HepG2 (cell line): ENCODE results near the gene TMEM145. TPM values are rescaled to one million over a fixed set of nuclear protein-coding genes. Genes with fewer than 3 reads are reported as not detected.

Experiments
- NFKBIZ ChIP-seq: IDR thresholded peaks from 2 replicates; pipeline ENCODE4 v1.6.1; 2018; ENCODE audit warnings: missing genetic modification reagents, missing compliant biosample characterization
- NR2C2 ChIP-seq: sonication (generic); formaldehyde crosslinking; IDR thresholded peaks from 2 replicates; pipeline ENCODE4 v1.4.0; 2020; ENCODE audit warnings: missing genetic modification reagents, mild to moderate bottlenecking, moderate library complexity, borderline replicate concordance
- REL ChIP-seq: sonication (generic); formaldehyde crosslinking; conservative IDR thresholded peaks from 2 replicates; pipeline ENCODE4 v1.8.0; 2022; ENCODE audit warnings: mild to moderate bottlenecking, missing genetic modification reagents, moderate library complexity
- RFX3 ChIP-seq: IDR thresholded peaks from 2 replicates; pipeline ENCODE4 v1.6.1; 2016; ENCODE audit warnings: missing biosample characterization, missing genetic modification reagents
- ZBTB7B ChIP-seq: sonication (generic); formaldehyde crosslinking; IDR thresholded peaks from 2 replicates; pipeline ENCODE4 v1.4.0; 2020; ENCODE audit warnings: missing genetic modification reagents
- ZNF124 ChIP-seq: sonication (generic); formaldehyde crosslinking; IDR thresholded peaks from 2 replicates; pipeline ENCODE4 v1.4.0; 2020; ENCODE audit warnings: missing genetic modification reagents
- ZNF746 ChIP-seq: sonication (generic); formaldehyde crosslinking; IDR thresholded peaks from 2 replicates; pipeline ENCODE4 v1.8.0; 2022; ENCODE audit warnings: mild to moderate bottlenecking, missing genetic modification reagents
- ZNF883 ChIP-seq: sonication (generic); formaldehyde crosslinking; IDR thresholded peaks from 2 replicates; pipeline ENCODE4 v1.5.1; 2020; ENCODE audit warnings: mild to moderate bottlenecking, missing genetic modification reagents; ENCODE audit errors: not compliant biosample characterization
- polyA plus RNA-seq, 8 experiments: library from polyadenylated mRNA; depleted of rRNA in 3 of 8; stranded (reverse) in 7 of 8; unstranded in 1 of 8; fragments of >200 nt; fragmentation: Illumina TruSeq in 4 of 8; extraction: Trizol in 4 of 8; gene quantifications; 2 replicates each; pipeline versions ENCODE4 v1.2.1 to v1.2.3, GENCODE V29; 2011 to 2016; ENCODE audit warnings: low read depth in 4 of 8, missing spikeins in 1 of 8, mixed read lengths in 1 of 8; ENCODE audit not compliant: insufficient read depth in 1 of 8
- total RNA-seq, 5 experiments: library from RNA; depleted of rRNA; stranded (reverse); fragments of >200 nt; fragmentation: Illumina TruSeq; extraction: Trizol; gene quantifications; 2 replicates each; pipeline ENCODE4 v1.2.3, GENCODE V29; 2016; ENCODE audit warnings: low read depth in 1 of 5
- TF ChIP-seq, protein P1 (sequence below): sonication (generic); formaldehyde crosslinking; IDR thresholded peaks from 2 replicates; pipeline ENCODE4 v1.5.0; 2020; ENCODE audit warnings: mild to moderate bottlenecking, missing genetic modification reagents, borderline replicate concordance
- TF ChIP-seq, protein P2 (sequence below): sonication (generic); formaldehyde crosslinking; IDR thresholded peaks from 2 replicates; pipeline ENCODE4 v1.9.0; 2021; ENCODE audit warnings: missing genetic modification reagents, borderline replicate concordance
- TF ChIP-seq, protein P3 (sequence below): sonication (generic); formaldehyde crosslinking; IDR thresholded peaks from 2 replicates; pipeline ENCODE4 v1.8.0; 2022; ENCODE audit warnings: missing genetic modification reagents, mild to moderate bottlenecking, moderate library complexity, borderline replicate concordance

Gene TMEM145
- total and polyA plus RNA-seq, 2 of the 13 experiments (the other 11 are each of a cell fraction or from before 2014, with no cell fraction given), result 0.07 to 5.1 TPM

DNA sequence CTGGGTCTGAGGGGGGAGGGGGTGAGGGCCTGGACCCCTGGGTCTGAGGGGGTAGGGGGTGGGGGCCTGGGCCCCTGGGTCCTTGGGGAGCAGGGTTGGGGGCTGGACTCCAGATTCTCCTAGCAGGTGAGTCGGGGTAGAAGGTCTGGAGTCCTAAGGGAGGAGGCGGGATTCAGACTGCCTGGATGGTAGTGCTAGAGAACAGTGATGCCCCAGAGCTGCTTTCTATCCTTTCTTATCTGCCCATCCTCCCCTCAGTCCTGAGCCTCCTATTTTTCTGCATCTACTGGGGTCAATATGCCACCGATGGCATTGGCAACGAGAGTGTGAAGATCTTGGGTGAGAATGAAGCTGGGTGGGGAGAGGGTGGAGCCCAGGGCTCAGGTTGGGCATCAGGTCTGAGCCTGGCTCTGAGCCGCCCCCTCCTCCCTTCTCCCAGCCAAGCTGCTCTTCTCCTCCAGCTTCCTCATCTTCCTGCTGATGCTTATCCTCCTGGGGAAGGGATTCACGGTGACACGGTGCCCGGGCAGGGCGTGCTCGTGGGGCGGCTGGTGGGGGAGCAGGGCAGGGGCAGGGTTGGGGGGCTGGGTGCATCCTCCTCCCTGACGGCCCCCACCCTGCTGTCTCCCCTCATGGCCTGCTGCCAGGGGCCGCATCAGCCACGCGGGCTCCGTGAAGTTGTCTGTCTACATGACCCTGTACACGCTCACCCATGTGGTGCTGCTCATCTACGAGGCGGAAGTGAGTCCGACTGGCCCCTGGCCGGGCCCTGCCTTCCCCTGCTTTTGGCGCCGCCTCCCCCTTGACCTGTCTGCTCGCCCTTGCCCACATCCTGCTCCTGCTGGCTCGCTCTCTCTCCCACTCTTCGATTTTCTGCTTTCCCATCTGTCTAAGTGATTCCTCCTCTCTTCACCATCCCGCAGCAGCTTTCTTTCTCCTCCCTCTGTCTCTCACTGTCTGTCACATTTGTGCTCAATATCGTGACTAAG is 3.4 kb downstream of the TMEM145 start (continued):
- TF ChIP-seq NFKBIZ (CRISPR knock-in tag) (0 out of 2 replicates have a peak, but pooled peaks have one; percentile 39), ZBTB7B (CRISPR knock-in tag) (0 out of 2 replicates have a peak, but pooled peaks have one; percentile 34), RFX3 (CRISPR knock-in tag) (no peak), NR2C2 (CRISPR knock-in tag) (peak; percentile 38; the same call in 1 of the 2 replicates), ZNF124 (CRISPR knock-in tag) (0 out of 2 replicates have a peak, but pooled peaks have one; percentile 34), ZNF746 (CRISPR knock-in tag) (no peak), REL (CRISPR knock-in tag) (no peak), ZNF883 (CRISPR knock-in tag) (peak; percentile 16)
- TF ChIP-seq, protein P1, sequence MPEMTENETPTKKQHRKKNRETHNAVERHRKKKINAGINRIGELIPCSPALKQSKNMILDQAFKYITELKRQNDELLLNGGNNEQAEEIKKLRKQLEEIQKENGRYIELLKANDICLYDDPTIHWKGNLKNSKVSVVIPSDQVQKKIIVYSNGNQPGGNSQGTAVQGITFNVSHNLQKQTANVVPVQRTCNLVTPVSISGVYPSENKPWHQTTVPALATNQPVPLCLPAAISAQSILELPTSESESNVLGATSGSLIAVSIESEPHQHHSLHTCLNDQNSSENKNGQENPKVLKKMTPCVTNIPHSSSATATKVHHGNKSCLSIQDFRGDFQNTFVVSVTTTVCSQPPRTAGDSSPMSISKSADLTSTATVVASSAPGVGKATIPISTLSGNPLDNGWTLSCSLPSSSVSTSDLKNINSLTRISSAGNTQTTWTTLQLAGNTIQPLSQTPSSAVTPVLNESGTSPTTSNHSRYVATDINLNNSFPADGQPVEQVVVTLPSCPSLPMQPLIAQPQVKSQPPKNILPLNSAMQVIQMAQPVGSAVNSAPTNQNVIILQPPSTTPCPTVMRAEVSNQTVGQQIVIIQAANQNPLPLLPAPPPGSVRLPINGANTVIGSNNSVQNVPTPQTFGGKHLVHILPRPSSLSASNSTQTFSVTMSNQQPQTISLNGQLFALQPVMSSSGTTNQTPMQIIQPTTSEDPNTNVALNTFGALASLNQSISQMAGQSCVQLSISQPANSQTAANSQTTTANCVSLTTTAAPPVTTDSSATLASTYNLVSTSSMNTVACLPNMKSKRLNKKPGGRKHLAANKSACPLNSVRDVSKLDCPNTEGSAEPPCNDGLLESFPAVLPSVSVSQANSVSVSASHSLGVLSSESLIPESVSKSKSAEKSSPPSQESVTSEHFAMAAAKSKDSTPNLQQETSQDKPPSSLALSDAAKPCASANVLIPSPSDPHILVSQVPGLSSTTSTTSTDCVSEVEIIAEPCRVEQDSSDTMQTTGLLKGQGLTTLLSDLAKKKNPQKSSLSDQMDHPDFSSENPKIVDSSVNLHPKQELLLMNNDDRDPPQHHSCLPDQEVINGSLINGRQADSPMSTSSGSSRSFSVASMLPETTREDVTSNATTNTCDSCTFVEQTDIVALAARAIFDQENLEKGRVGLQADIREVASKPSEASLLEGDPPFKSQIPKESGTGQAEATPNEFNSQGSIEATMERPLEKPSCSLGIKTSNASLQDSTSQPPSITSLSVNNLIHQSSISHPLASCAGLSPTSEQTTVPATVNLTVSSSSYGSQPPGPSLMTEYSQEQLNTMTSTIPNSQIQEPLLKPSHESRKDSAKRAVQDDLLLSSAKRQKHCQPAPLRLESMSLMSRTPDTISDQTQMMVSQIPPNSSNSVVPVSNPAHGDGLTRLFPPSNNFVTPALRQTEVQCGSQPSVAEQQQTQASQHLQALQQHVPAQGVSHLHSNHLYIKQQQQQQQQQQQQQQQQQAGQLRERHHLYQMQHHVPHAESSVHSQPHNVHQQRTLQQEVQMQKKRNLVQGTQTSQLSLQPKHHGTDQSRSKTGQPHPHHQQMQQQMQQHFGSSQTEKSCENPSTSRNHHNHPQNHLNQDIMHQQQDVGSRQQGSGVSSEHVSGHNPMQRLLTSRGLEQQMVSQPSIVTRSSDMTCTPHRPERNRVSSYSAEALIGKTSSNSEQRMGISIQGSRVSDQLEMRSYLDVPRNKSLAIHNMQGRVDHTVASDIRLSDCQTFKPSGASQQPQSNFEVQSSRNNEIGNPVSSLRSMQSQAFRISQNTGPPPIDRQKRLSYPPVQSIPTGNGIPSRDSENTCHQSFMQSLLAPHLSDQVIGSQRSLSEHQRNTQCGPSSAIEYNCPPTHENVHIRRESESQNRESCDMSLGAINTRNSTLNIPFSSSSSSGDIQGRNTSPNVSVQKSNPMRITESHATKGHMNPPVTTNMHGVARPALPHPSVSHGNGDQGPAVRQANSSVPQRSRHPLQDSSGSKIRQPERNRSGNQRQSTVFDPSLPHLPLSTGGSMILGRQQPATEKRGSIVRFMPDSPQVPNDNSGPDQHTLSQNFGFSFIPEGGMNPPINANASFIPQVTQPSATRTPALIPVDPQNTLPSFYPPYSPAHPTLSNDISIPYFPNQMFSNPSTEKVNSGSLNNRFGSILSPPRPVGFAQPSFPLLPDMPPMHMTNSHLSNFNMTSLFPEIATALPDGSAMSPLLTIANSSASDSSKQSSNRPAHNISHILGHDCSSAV (CRISPR knock-in tag), result no peak
- TF ChIP-seq, protein P2, sequence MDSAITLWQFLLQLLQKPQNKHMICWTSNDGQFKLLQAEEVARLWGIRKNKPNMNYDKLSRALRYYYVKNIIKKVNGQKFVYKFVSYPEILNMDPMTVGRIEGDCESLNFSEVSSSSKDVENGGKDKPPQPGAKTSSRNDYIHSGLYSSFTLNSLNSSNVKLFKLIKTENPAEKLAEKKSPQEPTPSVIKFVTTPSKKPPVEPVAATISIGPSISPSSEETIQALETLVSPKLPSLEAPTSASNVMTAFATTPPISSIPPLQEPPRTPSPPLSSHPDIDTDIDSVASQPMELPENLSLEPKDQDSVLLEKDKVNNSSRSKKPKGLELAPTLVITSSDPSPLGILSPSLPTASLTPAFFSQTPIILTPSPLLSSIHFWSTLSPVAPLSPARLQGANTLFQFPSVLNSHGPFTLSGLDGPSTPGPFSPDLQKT, result no peak
- TF ChIP-seq, protein P3, sequence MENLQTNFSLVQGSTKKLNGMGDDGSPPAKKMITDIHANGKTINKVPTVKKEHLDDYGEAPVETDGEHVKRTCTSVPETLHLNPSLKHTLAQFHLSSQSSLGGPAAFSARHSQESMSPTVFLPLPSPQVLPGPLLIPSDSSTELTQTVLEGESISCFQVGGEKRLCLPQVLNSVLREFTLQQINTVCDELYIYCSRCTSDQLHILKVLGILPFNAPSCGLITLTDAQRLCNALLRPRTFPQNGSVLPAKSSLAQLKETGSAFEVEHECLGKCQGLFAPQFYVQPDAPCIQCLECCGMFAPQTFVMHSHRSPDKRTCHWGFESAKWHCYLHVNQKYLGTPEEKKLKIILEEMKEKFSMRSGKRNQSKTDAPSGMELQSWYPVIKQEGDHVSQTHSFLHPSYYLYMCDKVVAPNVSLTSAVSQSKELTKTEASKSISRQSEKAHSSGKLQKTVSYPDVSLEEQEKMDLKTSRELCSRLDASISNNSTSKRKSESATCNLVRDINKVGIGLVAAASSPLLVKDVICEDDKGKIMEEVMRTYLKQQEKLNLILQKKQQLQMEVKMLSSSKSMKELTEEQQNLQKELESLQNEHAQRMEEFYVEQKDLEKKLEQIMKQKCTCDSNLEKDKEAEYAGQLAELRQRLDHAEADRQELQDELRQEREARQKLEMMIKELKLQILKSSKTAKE (CRISPR knock-in tag), result peak; percentile 79
